HG02938 (cell line): Measurements from ENCODE around the gene ANO10.
"Not testable (repeated sequence)": the region's sequence is repeated elsewhere in the genome, so short reads cannot be mapped to it uniquely, and the experiment has no call there.

ENCODE experiments used
- ATAC-seq: cut with Tn5 transposase; IDR thresholded peaks from one replicate; pipeline ENCODE4 v1.9.1; 2021; ENCODE audit warnings: mild to moderate bottlenecking, moderate library complexity; ENCODE audit not compliant: unreplicated experiment

Gene ANO10

DNA sequence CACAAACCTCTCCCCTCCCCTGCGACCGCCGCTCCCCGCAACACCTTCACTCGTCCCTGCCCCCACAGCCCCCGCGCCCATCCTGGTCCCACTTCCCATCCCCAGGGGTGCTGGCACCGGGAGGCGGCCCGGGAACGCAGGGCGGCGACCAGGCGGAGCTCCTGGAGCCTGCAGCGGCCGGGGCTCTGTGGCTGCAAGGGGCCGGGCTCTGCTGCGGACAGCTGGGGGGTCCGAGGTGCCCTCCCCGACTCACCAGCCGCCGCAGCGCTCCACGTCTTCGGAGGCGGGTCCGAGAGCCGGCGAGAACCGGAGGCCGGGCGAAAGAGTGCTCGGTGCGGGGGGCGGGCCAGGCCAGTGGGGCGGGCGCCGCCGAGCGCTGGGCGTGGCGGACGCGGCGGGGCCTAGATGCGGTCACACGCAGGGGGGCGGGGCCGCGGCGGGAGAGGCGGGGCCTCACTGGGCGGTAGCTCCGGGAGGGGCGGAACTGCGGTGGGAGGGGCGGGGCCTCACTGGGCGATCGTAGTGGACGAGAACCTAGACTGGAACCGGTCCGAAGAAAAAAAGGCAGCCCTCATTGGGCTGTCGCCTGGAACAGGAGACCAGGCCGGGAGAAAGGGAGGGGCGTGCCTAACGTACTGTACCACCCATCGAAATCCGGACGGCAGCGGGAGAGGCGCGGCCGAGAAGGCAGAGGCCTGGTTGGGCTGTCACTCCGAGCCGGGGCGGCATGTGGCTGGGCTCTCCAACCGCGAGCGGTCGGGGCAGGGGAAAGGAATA is at the start of gene ANO10:
ANO10 (minus strand) TSS at position 356 of the 777 bp plus-strand sequence. CDS start 16,159 bp downstream, outside the sequence.
- peak; percentile 98 for ATAC-seq

- no peak for ATAC-seq
Measured at GRCh38 chr3:43670635-43671522, 49.1 kb upstream of the ANO10 start.

DNA sequence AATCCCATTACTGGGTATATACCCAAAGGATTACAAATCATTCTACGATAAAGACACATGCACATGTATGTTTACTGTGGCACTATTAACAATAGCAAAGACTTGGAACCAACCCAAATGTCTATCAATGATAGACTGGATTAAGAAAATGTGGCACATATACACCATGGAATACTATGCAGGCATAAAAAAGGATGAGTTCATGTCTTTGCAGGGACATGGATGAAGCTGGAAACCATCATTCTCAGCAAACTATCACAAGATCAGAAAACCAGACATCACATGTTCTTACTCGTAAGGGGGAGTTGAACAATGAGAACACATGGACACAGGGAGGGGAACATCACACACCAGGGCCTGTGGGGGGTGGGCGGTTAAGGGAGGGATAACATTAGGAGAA is 43.2 kb upstream of the ANO10 start:
- not testable (repeated sequence) for ATAC-seq

DNA sequence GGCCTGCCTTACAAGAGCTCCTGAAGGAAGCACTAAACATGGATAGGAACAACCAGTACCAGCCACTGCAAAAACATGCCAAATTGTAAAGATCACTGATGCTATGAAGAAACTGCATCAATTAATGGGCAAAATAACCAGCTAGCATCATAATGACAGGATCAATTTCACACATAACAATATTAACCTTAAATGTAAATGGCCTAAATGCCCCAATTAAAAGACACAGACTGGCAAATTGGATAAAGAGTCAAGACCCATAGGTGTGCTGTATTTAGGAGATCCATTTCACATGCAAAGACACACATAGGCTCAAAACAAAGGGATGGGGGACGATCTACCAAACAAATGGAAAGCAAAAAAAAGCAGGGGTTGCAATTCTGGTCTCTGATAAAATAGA is 39.6 kb upstream of the ANO10 start:
- ATAC-seq = not testable (repeated sequence)

- ATAC-seq = no peak
Measured at GRCh38 chr3:43659250-43659880, 37.6 kb upstream of the ANO10 start.

DNA sequence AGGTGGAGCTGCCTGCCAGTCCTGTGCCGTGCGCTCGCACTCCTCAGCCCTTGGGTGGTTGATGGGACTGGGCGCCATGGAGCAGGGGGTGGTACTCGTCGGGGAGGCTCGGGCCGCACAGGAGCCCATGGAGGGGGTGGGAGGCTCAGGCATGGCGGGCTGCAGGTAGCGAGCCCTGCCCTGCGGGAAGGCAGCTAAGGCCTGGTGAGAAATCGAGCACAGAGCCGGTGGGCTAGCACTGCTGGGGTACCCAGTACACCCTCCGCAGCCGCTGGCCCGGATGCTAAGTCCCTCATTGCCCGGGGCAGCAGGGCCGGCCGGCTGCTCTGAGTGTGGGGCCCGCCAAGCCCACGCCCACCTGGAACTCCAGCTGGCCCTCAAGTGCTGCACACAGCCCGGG is 34.6 kb upstream of the ANO10 start:
- ATAC-seq = not testable (repeated sequence)

- no peak for ATAC-seq
Measured at GRCh38 chr3:43650345-43650744, 28.5 kb upstream of the ANO10 start.

- no peak for ATAC-seq
Measured at GRCh38 chr3:43649365-43649968, 27.7 kb upstream of the ANO10 start.

DNA sequence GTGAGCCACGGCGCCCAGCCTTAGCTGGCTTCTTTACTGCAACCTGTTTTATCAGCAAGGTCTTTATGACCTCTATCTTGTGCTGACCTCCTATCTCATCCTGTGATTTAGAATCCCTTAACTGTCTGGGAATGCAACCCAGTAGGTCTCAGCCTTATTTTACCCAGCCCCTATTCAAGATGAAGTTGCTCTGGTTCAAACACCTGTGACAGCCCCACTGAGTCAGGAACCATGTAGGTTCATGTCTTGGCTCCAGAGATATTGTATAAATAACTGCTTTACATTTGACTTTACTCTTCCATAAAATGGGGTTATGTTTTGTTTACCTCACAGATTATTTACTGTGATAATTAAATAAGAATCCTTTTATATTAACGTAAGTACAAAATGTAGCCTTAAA is 27.1 kb upstream of the ANO10 start:
- no peak for ATAC-seq

- no peak for ATAC-seq
Measured at GRCh38 chr3:43647331-43648166, 25.7 kb upstream of the ANO10 start.

DNA sequence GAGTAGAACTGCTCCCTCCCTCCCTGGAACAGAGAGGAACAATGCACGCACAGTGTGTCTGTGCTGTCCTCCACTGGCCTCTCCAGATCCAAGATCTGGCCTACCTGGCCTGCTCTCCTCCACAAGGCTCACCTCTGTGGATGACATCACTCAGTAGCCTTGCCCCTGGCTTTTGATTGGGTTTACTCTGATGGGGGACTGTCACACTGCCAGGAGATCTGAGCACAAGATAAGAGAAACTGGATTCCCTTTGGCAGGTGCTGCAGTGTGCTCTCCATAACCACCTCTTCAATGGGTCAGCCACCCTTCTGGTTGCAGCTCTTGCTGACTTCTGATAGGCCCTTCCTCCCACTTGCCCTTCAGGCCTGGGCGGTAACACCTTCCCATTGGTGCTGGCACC is 22.6 kb upstream of the ANO10 start:
- ATAC-seq = no peak

DNA sequence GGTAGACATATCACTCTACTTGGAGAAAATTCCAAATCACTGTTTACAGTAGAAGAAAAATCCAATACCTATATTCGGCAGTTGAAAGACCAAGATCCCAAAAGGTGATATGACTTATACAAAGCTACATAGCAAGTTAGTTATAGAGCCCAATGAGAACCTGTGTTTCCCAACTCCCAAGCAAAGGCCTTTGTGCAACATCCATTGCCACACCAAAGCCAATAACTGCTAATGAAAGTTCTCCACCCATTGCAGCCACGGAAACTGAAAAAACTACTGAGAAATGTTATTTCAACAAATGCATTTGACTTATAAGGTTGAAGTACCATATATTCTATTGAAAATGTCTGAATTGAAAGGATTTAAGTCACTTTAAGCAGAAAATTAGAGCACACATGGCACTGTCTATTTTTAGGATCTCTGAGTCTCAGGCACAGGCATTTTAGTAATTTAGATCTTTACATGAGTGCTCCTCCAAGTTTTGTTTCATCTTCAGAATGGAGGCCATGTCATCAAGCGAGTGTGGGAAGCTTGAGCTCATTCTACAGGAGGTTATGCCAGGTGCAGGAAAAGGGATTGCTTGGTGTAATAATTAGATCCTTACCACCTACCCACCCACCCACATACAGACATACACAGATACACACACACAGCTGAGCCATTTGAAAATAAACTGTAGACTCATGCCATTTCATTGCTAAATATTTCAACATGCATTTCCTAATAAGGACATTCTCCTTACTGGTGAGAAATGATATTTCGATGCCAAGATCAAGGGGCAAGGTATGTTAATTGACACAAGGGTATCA is 19.7 kb upstream of the ANO10 start:
- ATAC-seq = no peak

- ATAC-seq = no peak
Measured at GRCh38 chr3:43640681-43641080, 18.9 kb upstream of the ANO10 start.

- no peak for ATAC-seq
Measured at GRCh38 chr3:43638594-43639447, 17.0 kb upstream of the ANO10 start.

DNA sequence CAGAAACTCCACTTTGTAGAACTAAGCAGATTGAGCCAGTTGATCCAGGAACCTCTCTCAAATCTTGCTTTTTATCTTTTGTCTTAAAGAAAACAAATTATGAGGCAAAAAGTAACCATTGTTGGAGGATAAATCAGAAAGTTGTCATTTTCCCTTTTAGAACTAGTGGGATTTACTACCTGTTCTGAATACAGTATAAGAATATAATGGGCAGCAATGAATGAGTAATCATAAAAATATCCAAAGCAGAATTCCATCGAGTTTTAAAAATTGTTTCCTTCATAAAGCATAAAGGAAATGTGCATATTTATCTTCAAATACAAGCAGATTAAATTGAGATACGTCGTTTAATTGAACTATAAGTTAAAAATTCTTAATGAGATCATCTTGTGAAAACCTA is 15.9 kb upstream of the ANO10 start:
- ATAC-seq = no peak

DNA sequence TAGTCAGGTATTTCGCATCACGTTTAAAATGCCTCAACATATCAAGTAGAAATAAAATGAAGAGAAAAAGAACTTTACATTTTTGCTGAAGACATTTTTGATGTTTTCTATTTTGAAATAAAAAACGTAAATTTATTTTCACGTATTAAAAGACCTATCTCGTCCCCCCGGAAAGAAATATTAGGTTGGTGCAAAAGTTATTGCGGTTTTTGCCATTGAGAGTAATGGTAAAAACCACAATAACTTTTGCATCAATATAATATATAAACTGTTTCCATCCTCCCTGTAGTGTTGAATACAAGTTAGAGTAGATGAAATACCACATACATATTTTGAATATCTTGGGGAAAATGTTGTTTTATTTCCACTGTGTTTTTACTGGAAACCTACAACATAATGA is 11.2 kb upstream of the ANO10 start:
- ATAC-seq = no peak

GRCh38 chr3:43632269-43632733 is 10.5 kb upstream of the ANO10 start:
- no peak for ATAC-seq

- no peak for ATAC-seq
Measured at GRCh38 chr3:43629741-43630140, 7.9 kb upstream of the ANO10 start.
